Measurements from ENCODE around the gene AGFG2.

The AGFG2 gene

DNA sequence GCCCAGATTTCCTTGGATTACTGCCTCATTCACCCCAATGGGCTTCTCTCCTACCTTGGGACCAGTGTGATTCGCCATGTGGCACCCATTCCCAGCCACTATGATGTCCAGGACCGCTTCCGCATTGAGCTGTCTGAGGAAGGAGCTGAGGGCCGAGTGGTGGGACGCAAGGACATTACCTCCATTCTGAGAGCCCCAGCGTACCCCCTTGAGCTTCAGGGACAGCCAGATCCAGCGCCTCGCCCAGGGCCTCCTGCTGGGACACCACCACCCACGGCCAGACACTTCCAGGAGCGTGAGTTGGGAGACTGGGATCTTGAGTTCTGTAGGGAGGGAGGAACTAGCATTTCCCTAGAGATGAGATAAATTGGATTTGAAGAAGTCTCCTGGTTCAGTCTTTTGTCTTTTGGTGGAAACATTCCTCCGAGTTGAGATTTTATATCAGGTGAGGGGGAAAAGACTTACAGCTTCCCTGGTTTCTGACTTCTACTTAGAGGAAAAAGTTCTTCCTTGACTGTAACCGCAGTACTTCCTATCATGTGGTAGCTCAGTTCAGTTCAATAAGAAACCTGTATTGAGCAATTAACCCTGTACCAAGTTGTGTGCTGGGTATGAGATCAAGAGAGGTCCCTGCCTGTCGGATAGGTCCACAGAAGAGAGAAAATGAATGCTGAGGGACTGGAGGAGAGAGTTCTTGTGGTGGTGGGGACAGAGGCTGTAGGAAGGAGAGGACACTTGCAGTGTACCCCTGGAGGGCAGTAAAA, 74.6 kb downstream of the AGFG2 start:
- DNase-seq (ENCODE audit: low spot score) = no peak

DNA sequence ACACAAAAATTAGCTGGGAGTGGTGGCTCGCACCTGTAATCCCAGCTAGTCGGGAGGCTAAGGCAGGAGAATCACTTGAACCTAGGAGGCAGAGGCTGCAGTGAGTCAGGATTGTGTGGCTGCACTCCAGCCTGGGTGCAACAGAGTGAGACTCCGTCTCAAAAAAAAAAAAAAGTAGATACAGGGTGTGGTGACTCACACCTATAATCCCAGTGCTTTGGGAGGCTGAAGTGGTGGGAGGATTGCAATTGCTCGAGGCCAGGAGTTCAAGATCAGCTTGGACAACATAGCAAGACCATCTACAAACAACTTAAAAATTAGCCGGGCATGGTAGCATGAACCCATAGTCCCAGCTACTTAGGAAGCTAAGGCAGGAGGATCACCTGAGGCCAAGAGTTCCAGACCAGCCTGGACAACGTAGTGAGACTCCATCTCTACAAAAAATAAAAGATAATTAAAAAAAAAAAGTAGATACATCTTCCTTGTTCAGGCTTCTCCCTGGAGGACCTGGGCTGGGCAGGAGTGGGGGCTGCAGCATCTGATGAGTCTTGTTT, 75.4 kb downstream of the AGFG2 start:
- DNase-seq (ENCODE audit: low spot score) = peak; percentile 34
